ENCODE measurements around the gene PANX1.

The PANX1 gene

GRCh38 chr11:94201004-94201465 is 72.4 kb downstream of the PANX1 start:
- no peak for DNase-seq (ENCODE audit: low spot score)
- in situ Hi-C loops (cut with MboI; ENCODE audit: low pct_unique_long_range_greater_than_20kb, low sequenced_read_pairs, unreplicated experiment) = no loop called here

GRCh38 chr11:94203070-94203469 is 74.4 kb downstream of the PANX1 start:
- no peak for DNase-seq (ENCODE audit: low spot score)
- in situ Hi-C loops (cut with MboI; ENCODE audit: low pct_unique_long_range_greater_than_20kb, low sequenced_read_pairs, unreplicated experiment) = no loop called here
- no peak for TF ChIP-seq CTCF (IDR thresholded peaks at IDR 0.05; ENCODE audit: extremely low read depth, insufficient read depth, missing control alignments)

More at GRCh38 chr11:94201004-94201465, 72.4 kb downstream of the PANX1 start:
- TF ChIP-seq CTCF (IDR thresholded peaks at IDR 0.05; ENCODE audit: extremely low read depth, insufficient read depth, missing control alignments) = no peak

- DNase-seq (ENCODE audit: low spot score) = no peak
- in situ Hi-C loops (cut with MboI; ENCODE audit: low pct_unique_long_range_greater_than_20kb, low sequenced_read_pairs, unreplicated experiment) = no loop called here
- no peak for TF ChIP-seq CTCF (IDR thresholded peaks at IDR 0.05; ENCODE audit: extremely low read depth, insufficient read depth, missing control alignments)
These were observed 82.7 kb downstream of the PANX1 start for GRCh38 chr11:94211261-94211830.

DNA sequence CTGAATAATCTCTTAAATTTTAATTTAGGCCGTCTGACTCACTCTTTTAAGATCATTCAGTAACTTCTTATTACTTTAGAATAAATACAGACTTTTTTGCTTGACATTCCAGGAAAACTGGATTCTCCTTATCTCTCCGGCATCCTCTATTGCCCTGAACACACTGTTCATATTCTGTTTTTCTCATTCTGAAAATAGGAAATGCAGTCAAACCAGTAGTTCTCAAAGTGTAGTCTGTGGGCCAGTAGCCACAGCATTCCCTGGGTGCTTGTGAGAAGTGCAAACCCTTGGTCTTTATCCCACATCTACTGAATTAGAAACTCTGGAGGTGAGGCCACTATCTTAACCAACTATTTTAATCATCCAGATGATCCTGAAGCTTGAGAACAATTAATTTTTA is 84.3 kb downstream of the PANX1 start:
- no peak for TF ChIP-seq CTCF (IDR thresholded peaks at IDR 0.05; ENCODE audit: extremely low read depth, insufficient read depth, missing control alignments)
- in situ Hi-C loops (cut with MboI; ENCODE audit: low pct_unique_long_range_greater_than_20kb, low sequenced_read_pairs, unreplicated experiment) = no loop called here
- DNase-seq (ENCODE audit: low spot score) = no peak

DNA sequence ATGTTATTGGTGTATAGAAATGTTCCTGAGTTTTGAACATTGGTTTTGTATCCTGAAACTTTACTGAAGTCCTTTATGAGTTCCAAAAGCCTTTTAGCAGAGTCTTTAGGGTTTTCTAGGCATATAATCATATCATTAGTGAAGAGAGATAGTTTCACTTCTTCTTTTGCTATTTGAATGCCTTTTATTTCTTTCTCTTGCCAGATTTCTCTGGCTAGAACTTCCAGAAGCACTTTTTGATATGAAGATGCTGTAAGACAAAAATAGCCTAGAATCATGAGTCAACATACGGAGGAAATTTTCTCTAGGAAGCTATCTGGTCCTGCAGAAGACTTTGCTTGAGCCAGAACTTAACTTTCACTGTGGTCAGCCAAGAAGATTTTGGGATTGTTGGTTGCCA is 89.1 kb downstream of the PANX1 start:
- no peak for DNase-seq (ENCODE audit: low spot score)
- no peak for TF ChIP-seq CTCF (IDR thresholded peaks at IDR 0.05; ENCODE audit: extremely low read depth, insufficient read depth, missing control alignments)
- in situ Hi-C loops (cut with MboI; ENCODE audit: low pct_unique_long_range_greater_than_20kb, low sequenced_read_pairs, unreplicated experiment) = no loop called here

GRCh38 chr11:94218372-94218771 is 89.7 kb downstream of the PANX1 start:
- TF ChIP-seq CTCF (IDR thresholded peaks at IDR 0.05; ENCODE audit: extremely low read depth, insufficient read depth, missing control alignments) = no peak
- in situ Hi-C loops (cut with MboI; ENCODE audit: low pct_unique_long_range_greater_than_20kb, low sequenced_read_pairs, unreplicated experiment) = no loop called here
- DNase-seq (ENCODE audit: low spot score) = no peak
